Measurements from ENCODE around the gene GPR63.

The GPR63 gene

DNA sequence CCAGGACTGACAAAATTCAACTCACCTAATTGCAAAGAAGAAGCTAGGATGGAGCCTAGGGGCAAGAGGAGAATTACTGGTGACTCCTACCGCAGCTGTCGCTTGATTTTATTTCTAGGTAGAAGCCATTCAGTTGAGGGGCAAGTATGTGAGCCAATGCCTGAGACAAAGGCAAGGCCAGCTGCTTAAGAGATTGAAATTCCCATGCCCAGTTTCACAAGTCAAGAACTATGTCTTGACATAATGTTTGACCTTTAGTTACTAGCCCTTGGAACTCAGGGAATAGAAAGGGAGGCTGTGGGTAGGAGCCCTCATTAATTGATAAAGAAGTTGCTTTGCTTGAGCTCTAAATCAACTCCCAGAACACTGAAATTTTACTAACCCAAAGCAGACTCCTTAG lies 54.0 kb downstream of the GPR63 start:
- no peak overlapping the region for H2AK5ac ChIP-seq (ENCODE audit: low read length)
- H3K9ac ChIP-seq (ENCODE audit: low read length) = no peak overlapping the region
- H3K4ac ChIP-seq (ENCODE audit: low read depth, low read length) = no peak overlapping the region
- no peak overlapping the region for H3K23ac ChIP-seq (ENCODE audit: low read length)
- H2AFZ ChIP-seq (ENCODE audit: insufficient read depth, low read length, poor library complexity) = no peak overlapping the region
- H3K36me3 ChIP-seq (ENCODE audit: control insufficient read depth in 1 of 2, insufficient read depth in 2 of 2, low read length in 2 of 2) = no peaks in the 10 kb centered on the region
- no peaks in the 10 kb centered on the region for H3K79me1 ChIP-seq (ENCODE audit: low read length)
- no peak overlapping the region for H4K12ac ChIP-seq (ENCODE audit: low read depth, low read length)
- no peak overlapping the region for H3K18ac ChIP-seq (ENCODE audit: low read length)
- H2BK12ac ChIP-seq (ENCODE audit: low read length) = no peak overlapping the region
- H3K4me3 ChIP-seq (ENCODE audit: low read depth, low read length) = no peak overlapping the region
- H4K91ac ChIP-seq (ENCODE audit: low read depth, low read length) = no peak overlapping the region
- no peak for DNase-seq
- no peak overlapping the region for H3K27ac ChIP-seq (ENCODE audit: low read depth, low read length)
- H3K14ac ChIP-seq (ENCODE audit: low read length) = no peak overlapping the region
- H3K4me1 ChIP-seq (ENCODE audit: control insufficient read depth in 1 of 2, insufficient read depth in 2 of 2, low read length in 2 of 2) = no peaks in the 10 kb centered on the region
- no peak overlapping the region for H4K8ac ChIP-seq (ENCODE audit: low read depth, low read length)
- no peak overlapping the region for H3K4me2 ChIP-seq (ENCODE audit: low read length)
- H2BK120ac ChIP-seq (ENCODE audit: insufficient read depth, low read length, poor library complexity) = no peak overlapping the region
- H3K79me2 ChIP-seq (ENCODE audit: control insufficient read depth, insufficient read depth, low read length, poor library complexity) = no peaks in the 10 kb centered on the region
- no CpG with 5 or more reads among the region's 2 CpGs for WGBS (ENCODE audit: extremely low coverage, insufficient coverage, insufficient read length)
- no peaks in the 10 kb centered on the region for H3K27me3 ChIP-seq (ENCODE audit: insufficient read depth, low read length)
- H3K9me3 ChIP-seq (ENCODE audit: insufficient read depth, low read depth, low read length) = no peaks in the 10 kb centered on the region
- H2BK5ac ChIP-seq (ENCODE audit: low read depth, low read length, poor library complexity) = no peak overlapping the region

DNA sequence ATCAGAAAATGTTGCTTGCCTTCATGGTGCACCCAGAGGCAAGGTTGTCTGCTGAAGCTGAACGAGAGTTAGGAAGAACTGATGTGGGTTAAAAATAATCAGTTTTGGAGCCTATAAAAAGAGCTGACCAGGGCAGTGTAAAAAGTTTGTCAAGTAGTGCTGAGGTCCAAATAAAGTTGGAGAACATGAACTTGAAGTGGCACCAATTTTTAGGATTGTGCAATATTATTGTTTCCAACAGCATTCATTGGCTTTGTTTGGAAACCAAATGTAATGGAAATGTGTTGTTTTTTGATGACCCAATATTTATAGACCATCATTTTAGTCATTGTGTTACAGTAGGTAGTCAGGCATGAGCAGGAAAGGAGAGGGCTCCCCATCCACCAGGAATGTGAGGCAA lies 55.7 kb downstream of the GPR63 start:
- no peaks in the 10 kb centered on the region for H3K4me1 ChIP-seq (ENCODE audit: control insufficient read depth in 1 of 2, insufficient read depth in 2 of 2, low read length in 2 of 2)
- H3K4me2 ChIP-seq (ENCODE audit: low read length) = no peak overlapping the region
- no peaks in the 10 kb centered on the region for H3K36me3 ChIP-seq (ENCODE audit: control insufficient read depth in 1 of 2, insufficient read depth in 2 of 2, low read length in 2 of 2)
- no peak overlapping the region for H3K27ac ChIP-seq (ENCODE audit: low read depth, low read length)
- no peak overlapping the region for H2AK5ac ChIP-seq (ENCODE audit: low read length)
- no peaks in the 10 kb centered on the region for H3K27me3 ChIP-seq (ENCODE audit: insufficient read depth, low read length)
- no peaks in the 10 kb centered on the region for H3K79me2 ChIP-seq (ENCODE audit: control insufficient read depth, insufficient read depth, low read length, poor library complexity)
- no peaks in the 10 kb centered on the region for H3K9me3 ChIP-seq (ENCODE audit: insufficient read depth, low read depth, low read length)
- H4K12ac ChIP-seq (ENCODE audit: low read depth, low read length) = no peak overlapping the region
- no peak overlapping the region for H2BK5ac ChIP-seq (ENCODE audit: low read depth, low read length, poor library complexity)
- H3K4me3 ChIP-seq (ENCODE audit: low read depth, low read length) = no peak overlapping the region
- no peak overlapping the region for H3K14ac ChIP-seq (ENCODE audit: low read length)
- no peak overlapping the region for H3K23ac ChIP-seq (ENCODE audit: low read length)
- H2AFZ ChIP-seq (ENCODE audit: insufficient read depth, low read length, poor library complexity) = no peak overlapping the region
- H2BK120ac ChIP-seq (ENCODE audit: insufficient read depth, low read length, poor library complexity) = no peak overlapping the region
- no peak overlapping the region for H3K4ac ChIP-seq (ENCODE audit: low read depth, low read length)
- no peak overlapping the region for H3K9ac ChIP-seq (ENCODE audit: low read length)
- no peaks in the 10 kb centered on the region for H3K79me1 ChIP-seq (ENCODE audit: low read length)
- no peak overlapping the region for H4K91ac ChIP-seq (ENCODE audit: low read depth, low read length)
- H3K18ac ChIP-seq (ENCODE audit: low read length) = no peak overlapping the region
- no peak for DNase-seq
- H2BK12ac ChIP-seq (ENCODE audit: low read length) = no peak overlapping the region
- no CpG with 5 or more reads among the region's 1 CpG for WGBS (ENCODE audit: extremely low coverage, insufficient coverage, insufficient read length)
- H4K8ac ChIP-seq (ENCODE audit: low read depth, low read length) = no peak overlapping the region

DNA sequence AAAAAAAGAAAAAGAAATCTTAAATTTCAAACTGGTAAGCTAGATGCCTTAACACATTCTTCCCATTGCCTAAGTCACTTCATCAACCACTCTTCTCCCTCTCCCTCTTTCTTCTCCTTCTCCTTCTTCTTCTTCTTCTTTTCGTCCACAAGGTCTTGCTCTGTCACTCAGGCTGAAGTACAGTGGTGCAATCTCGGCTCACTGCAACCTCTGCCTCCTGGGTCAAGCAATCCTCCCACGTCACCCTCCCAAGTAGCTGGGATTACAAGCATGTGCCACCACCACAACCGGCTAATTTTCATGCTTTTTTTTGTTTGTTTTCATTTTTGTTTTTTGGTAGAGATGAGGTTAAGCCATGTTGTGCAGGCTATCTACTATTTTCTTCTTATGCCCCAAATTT lies 60.2 kb downstream of the GPR63 start:
- no peaks in the 10 kb centered on the region for H3K27me3 ChIP-seq (ENCODE audit: insufficient read depth, low read length)
- H4K12ac ChIP-seq (ENCODE audit: low read depth, low read length) = no peak overlapping the region
- H3K9ac ChIP-seq (ENCODE audit: low read length) = no peak overlapping the region
- no peak overlapping the region for H3K27ac ChIP-seq (ENCODE audit: low read depth, low read length)
- no peak overlapping the region for H3K4me3 ChIP-seq (ENCODE audit: low read depth, low read length)
- H3K4me1 ChIP-seq (ENCODE audit: control insufficient read depth in 1 of 2, insufficient read depth in 2 of 2, low read length in 2 of 2) = no peaks in the 10 kb centered on the region
- H2BK12ac ChIP-seq (ENCODE audit: low read length) = no peak overlapping the region
- H2AFZ ChIP-seq (ENCODE audit: insufficient read depth, low read length, poor library complexity) = no peak overlapping the region
- DNase-seq = peak in 1 of 2 donors; percentile 15
- H3K23ac ChIP-seq (ENCODE audit: low read length) = no peak overlapping the region
- no peaks in the 10 kb centered on the region for H3K79me2 ChIP-seq (ENCODE audit: control insufficient read depth, insufficient read depth, low read length, poor library complexity)
- no peak overlapping the region for H4K8ac ChIP-seq (ENCODE audit: low read depth, low read length)
- no peaks in the 10 kb centered on the region for H3K36me3 ChIP-seq (ENCODE audit: control insufficient read depth in 1 of 2, insufficient read depth in 2 of 2, low read length in 2 of 2)
- H3K79me1 ChIP-seq (ENCODE audit: low read length) = no peaks in the 10 kb centered on the region
- H2AK5ac ChIP-seq (ENCODE audit: low read length) = no peak overlapping the region
- no peak overlapping the region for H3K18ac ChIP-seq (ENCODE audit: low read length)
- H4K91ac ChIP-seq (ENCODE audit: low read depth, low read length) = no peak overlapping the region
- no peak overlapping the region for H2BK5ac ChIP-seq (ENCODE audit: low read depth, low read length, poor library complexity)
- H3K9me3 ChIP-seq (ENCODE audit: insufficient read depth, low read depth, low read length) = no peaks in the 10 kb centered on the region
- no peak overlapping the region for H3K4me2 ChIP-seq (ENCODE audit: low read length)
- WGBS (ENCODE audit: extremely low coverage, insufficient coverage, insufficient read length) = no CpG with 5 or more reads among the region's 4 CpGs
- H3K14ac ChIP-seq (ENCODE audit: low read length) = no peak overlapping the region
- no peak overlapping the region for H3K4ac ChIP-seq (ENCODE audit: low read depth, low read length)
- no peak overlapping the region for H2BK120ac ChIP-seq (ENCODE audit: insufficient read depth, low read length, poor library complexity)

DNA sequence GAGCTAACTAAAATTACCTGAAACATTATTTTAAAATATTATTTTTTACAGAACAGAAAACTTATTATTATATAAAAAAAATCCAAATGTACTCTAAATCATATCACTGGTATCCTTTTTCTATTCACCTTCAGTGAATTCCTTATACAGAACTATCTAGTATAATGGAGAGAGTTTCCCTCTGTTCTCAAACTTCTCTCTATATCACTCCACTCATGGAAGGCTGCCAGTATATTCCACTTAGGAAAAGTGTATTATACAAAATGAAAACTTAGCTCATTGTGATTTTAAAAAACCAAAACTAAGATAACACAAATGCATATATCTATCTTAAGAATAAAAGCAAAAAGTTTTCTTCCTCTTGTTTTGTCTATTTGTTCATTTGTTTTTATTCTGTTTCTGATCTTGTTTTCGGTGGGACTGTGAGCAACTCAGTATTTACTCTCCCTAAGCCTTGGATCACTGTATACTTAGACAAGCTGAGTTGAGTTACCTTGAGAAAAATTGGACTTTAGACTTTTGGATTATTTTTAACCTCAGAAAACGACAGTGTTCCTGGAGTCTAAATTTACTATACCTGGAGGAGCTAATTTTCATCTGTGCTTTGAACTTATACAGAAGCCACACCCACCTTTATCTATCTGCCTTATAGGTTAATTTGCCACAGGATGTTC lies 61.4 kb downstream of the GPR63 start:
- Histone ChIP-seq H3K18ac (ENCODE audit: low read length) (no peak overlapping the region), H2BK5ac (ENCODE audit: low read depth, low read length, poor library complexity) (no peak overlapping the region), H4K91ac (ENCODE audit: low read depth, low read length) (no peak overlapping the region), H3K9ac (ENCODE audit: low read length) (no peak overlapping the region), H2BK120ac (ENCODE audit: insufficient read depth, low read length, poor library complexity) (no peak overlapping the region), H3K23ac (ENCODE audit: low read length) (no peak overlapping the region), H3K14ac (ENCODE audit: low read length) (no peak overlapping the region), H3K79me2 (ENCODE audit: control insufficient read depth, insufficient read depth, low read length, poor library complexity) (no peaks in the 10 kb centered on the region), H2AK5ac (ENCODE audit: low read length) (no peak overlapping the region), H3K36me3 (ENCODE audit: control insufficient read depth in 1 of 2, insufficient read depth in 2 of 2, low read length in 2 of 2) (no peaks in the 10 kb centered on the region), H4K12ac (ENCODE audit: low read depth, low read length) (no peak overlapping the region), H2BK12ac (ENCODE audit: low read length) (no peak overlapping the region), H3K4me1 (ENCODE audit: control insufficient read depth in 1 of 2, insufficient read depth in 2 of 2, low read length in 2 of 2) (no peaks in the 10 kb centered on the region), H3K4me3 (ENCODE audit: low read depth, low read length) (no peak overlapping the region), H3K4me2 (ENCODE audit: low read length) (no peak overlapping the region), H4K8ac (ENCODE audit: low read depth, low read length) (no peak overlapping the region), H3K4ac (ENCODE audit: low read depth, low read length) (no peak overlapping the region), H3K79me1 (ENCODE audit: low read length) (no peaks in the 10 kb centered on the region), H3K27ac (ENCODE audit: low read depth, low read length) (no peak overlapping the region), H2AFZ (ENCODE audit: insufficient read depth, low read length, poor library complexity) (no peak overlapping the region), H3K9me3 (ENCODE audit: insufficient read depth, low read depth, low read length) (no peaks in the 10 kb centered on the region), H3K27me3 (ENCODE audit: insufficient read depth, low read length) (no peaks in the 10 kb centered on the region)
- no peak for DNase-seq
- WGBS (ENCODE audit: extremely low coverage, insufficient coverage, insufficient read length) = no CpG with 5 or more reads among the region's 2 CpGs

All from trophoblast cell (in vitro differentiated cells and primary cell).